ENCODE results near the gene FGF1.

Gene FGF1

GRCh38 chr5:142611154-142611553, 74.7 kb downstream of the FGF1 start:
- peak; percentile 47 for DNase-seq (ENCODE audit: low read depth)

GRCh38 chr5:142610176-142611001, 75.5 kb downstream of the FGF1 start:
- no peak for DNase-seq (ENCODE audit: low read depth)

GRCh38 chr5:142609142-142609541, 76.7 kb downstream of the FGF1 start:
- DNase-seq (ENCODE audit: low read depth) = no peak

GRCh38 chr5:142608081-142608480, 77.8 kb downstream of the FGF1 start:
- DNase-seq (ENCODE audit: low read depth) = no peak

GRCh38 chr5:142605611-142606010, 80.3 kb downstream of the FGF1 start:
- DNase-seq (ENCODE audit: low read depth) = no peak

- DNase-seq (ENCODE audit: low read depth) = no peak
These were observed 83.1 kb downstream of the FGF1 start for GRCh38 chr5:142602720-142603245.

GRCh38 chr5:142601432-142601831, 84.5 kb downstream of the FGF1 start:
- no peak for DNase-seq (ENCODE audit: low read depth)

- no peak for DNase-seq (ENCODE audit: low read depth)
These were observed 85.1 kb downstream of the FGF1 start for GRCh38 chr5:142600611-142601358.

GRCh38 chr5:142600092-142600491, 85.8 kb downstream of the FGF1 start:
- DNase-seq (ENCODE audit: low read depth) = no peak

- DNase-seq (ENCODE audit: low read depth) = no peak
These were observed 87.6 kb downstream of the FGF1 start for GRCh38 chr5:142598338-142598700.

GRCh38 chr5:142597546-142598337, 88.1 kb downstream of the FGF1 start:
- peak; percentile 9 for DNase-seq (ENCODE audit: low read depth)

- no peak for DNase-seq (ENCODE audit: low read depth)
These were observed 88.9 kb downstream of the FGF1 start for GRCh38 chr5:142597025-142597424.

- DNase-seq (ENCODE audit: low read depth) = no peak
These were observed 93.5 kb downstream of the FGF1 start for GRCh38 chr5:142592365-142592764.

GRCh38 chr5:142590451-142591231, 95.2 kb downstream of the FGF1 start:
- DNase-seq (ENCODE audit: low read depth) = no peak

GRCh38 chr5:142589720-142590119, 96.2 kb downstream of the FGF1 start:
- DNase-seq (ENCODE audit: low read depth) = no peak

GRCh38 chr5:142587354-142587965, 98.4 kb downstream of the FGF1 start:
- DNase-seq (ENCODE audit: low read depth) = no peak

- DNase-seq (ENCODE audit: low read depth) = no peak
These were observed 99.3 kb downstream of the FGF1 start for GRCh38 chr5:142586552-142586951.

GRCh38 chr5:142585451-142585850, 100.4 kb downstream of the FGF1 start:
- DNase-seq (ENCODE audit: low read depth) = no peak

GRCh38 chr5:142584891-142585290, 101.0 kb downstream of the FGF1 start:
- DNase-seq (ENCODE audit: low read depth) = no peak

- DNase-seq (ENCODE audit: low read depth) = no peak
These were observed 107.6 kb downstream of the FGF1 start for GRCh38 chr5:142578161-142578830.

GRCh38 chr5:142576804-142577203, 109.1 kb downstream of the FGF1 start:
- no peak for DNase-seq (ENCODE audit: low read depth)
